Sigmoid colon (tissue), 4 donors: ENCODE results near the gene ZNF543.

Source experiments
- CTCF ChIP-seq, 4 experiments: fragments of 450-650 bp in 3 of 4; fragments of 200-600 bp in 1 of 4; IDR thresholded peaks; one replicate each; pipeline ENCODE4 v1.5.1; 2016 to 2019; ENCODE audit warnings: antibody characterized with exemption in 4 of 4, mild to moderate bottlenecking in 3 of 4, moderate library complexity in 2 of 4
- EP300 ChIP-seq, 4 donors: sonication (generic); formaldehyde crosslinking; IDR thresholded peaks; one replicate each; pipeline ENCODE4 v1.6.1; 2017; ENCODE audit warnings: antibody characterized with exemption in 4 of 4
- POLR2A ChIP-seq, 2 donors: fragments of 450-650 bp; IDR thresholded peaks; one replicate each; pipeline ENCODE4 v1.6.1; 2016; ENCODE audit warnings: antibody characterized with exemption in 2 of 2, mild to moderate bottlenecking in 2 of 2, moderate library complexity in 2 of 2
- POLR2AphosphoS5 ChIP-seq, 4 donors: sonication (generic); formaldehyde crosslinking; IDR thresholded peaks; one replicate each; pipeline ENCODE4 v1.6.1; 2017; ENCODE audit warnings: antibody characterized with exemption in 4 of 4

DNA sequence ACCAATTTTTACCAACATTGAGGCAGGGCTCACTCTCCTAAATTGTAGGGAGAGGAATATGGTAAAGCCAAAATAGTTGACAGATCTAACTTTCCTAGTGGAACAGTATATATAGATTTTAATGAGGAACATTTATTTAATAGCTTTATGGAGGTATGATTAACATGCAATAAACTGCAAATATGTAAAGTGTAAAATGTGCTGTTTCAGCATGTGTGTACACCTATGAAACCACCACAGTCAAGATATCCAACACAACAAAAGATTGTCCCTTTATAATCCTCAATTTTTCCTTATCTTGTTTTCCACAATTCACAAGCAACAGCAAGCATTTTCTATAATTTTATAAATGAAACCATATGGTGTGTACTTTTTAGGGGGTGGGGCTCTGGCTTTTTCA lies 39.0 kb downstream of the ZNF543 start:
- no peak for TF ChIP-seq CTCF (IDR thresholded peaks at IDR 0.05)
- no peak for TF ChIP-seq POLR2A (IDR thresholded peaks at IDR 0.05)
- no peak for TF ChIP-seq EP300 (IDR thresholded peaks at IDR 0.05)
- no peak for TF ChIP-seq POLR2AphosphoS5 (IDR thresholded peaks at IDR 0.05)
